Left cardiac atrium (tissue), 4 donors: Measurements from ENCODE around the gene SYNGR3. TPM values are rescaled to one million over a fixed set of nuclear protein-coding genes. Genes with fewer than 3 reads are reported as not detected.

Experiments
- ATAC-seq, 2 donors: fragments of 200-7000 bp; cut with Tn5 transposase; one replicate each; pipeline ENCODE4 v1.9.1; 2020; ENCODE audit warnings: mild to moderate bottlenecking in 2 of 2, moderate library complexity in 2 of 2
- DNase-seq: peaks from one replicate; pipeline ENCODE4 v3.0.0-alpha.2; 2020
- intact Hi-C, 2 donors: fragments of 100-400 bp; cut with DNase I; formaldehyde crosslinking; loops; one replicate each; pipeline versions ENCODE4 v1.14.1 to v1.15.1; 2022 to 2023
- total RNA-seq, 2 donors: library from RNA; stranded (reverse); fragmentation: NEBNext Ultra II Directional; extraction: Animal tissue kit (Norgen Biotek cat#: 25700); gene quantifications; one replicate each; pipeline ENCODE4 v1.2.1, GENCODE V29; 2021
- donor health status: DM: no; HTN: yes; CAD: no.
- donor health status: DM: no; HTN: yes; CAD: no; lungs with severe emphysema.
- donor health status: DM: yes; HTN: yes; CAD: no.
- donor health status: Dilated cardiomyopathy.

The SYNGR3 gene
- total RNA-seq, 2 donors from 2014 or later: 0.74 to 1.9 TPM

DNA sequence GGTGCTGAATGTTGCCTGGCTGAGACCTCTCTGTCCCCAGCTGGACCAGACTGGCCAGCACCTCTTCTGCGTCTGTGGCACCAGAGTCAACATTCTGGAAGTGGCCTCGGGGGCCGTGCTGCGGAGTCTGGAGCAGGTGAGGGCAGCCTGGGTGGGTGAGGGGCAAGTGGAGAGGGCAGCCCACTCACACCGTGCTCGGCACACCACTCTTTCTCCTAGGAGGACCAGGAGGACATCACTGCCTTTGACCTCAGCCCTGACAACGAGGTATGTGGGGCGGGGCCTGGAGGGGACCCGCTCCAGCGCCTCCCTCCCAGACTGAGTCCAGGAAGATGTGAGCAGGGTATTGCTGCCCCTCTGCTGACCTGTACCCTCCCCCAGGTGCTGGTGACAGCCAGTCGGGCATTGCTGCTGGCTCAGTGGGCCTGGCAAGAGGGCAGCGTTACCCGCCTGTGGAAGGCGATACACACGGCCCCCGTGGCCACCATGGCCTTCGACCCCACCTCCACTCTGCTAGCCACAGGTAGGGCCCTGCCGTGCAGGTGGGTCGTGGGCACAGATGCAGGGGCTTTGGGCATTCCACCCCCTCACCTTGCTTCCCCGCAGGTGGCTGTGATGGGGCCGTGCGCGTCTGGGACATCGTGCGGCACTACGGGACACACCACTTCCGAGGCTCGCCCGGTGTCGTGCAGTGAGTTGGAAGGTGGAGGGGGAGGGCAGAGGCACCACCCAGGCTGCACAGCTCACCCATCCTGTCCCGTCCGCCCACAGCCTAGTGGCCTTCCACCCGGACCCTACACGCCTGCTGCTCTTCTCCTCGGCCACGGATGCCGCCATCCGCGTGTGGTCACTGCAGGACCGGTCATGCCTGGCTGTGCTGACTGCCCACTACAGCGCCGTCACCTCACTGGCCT, 15.4 kb upstream of the SYNGR3 start:
- no peak for ATAC-seq
- DNase-seq: peak; percentile 17
- intact Hi-C loops: no loop called here

DNA sequence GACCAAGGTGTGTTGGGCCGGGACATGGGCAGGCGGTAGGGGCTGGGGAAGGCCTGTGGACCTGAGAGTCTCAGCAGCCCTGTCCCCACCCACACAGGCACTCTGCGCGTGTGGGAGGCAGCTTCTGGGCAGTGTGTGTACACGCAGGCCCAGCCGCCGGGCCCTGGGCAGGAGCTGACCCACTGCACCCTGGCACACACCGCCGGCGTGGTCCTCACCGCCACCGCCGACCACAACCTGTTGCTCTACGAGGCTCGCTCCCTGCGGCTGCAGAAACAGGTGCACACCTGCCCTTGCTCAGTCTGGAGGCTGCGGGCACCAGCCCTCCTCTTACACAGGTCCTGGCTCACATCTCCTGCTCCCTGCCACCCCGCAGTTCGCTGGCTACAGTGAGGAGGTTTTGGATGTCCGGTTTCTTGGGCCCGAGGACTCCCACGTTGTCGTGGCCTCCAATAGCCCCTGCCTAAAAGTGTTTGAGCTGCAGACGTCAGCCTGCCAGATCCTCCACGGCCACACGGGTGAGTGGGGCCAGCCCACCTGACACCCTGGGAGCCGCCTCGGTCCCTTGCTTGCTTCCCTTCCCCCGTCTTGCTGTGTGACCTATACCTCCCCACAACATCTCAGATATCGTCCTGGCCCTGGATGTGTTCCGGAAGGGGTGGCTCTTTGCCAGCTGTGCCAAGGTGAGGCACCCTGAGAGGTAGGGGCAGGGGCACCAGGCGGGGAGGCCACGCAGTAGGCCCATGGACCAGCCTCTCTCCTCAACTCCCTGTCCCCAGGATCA, 14.1 kb upstream of the SYNGR3 start:
- intact Hi-C loops: no loop called here
- no peak for DNase-seq
- no peak for ATAC-seq

DNA sequence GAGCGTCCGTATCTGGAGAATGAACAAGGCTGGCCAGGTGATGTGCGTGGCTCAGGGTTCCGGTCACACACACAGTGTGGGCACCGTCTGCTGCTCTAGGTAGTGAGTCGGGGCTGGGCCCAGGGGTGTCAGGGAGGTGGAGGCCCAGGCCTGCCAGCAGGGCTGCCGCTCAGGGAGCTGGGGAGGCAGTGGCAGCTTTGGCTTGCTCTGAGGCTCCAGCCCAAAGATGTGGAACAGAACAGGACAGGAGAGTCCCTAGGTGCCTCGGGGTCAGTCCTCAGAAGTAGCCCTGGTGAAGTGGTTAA, 13.6 kb upstream of the SYNGR3 start:
- intact Hi-C loops: no loop called here
- no peak for ATAC-seq
- DNase-seq: no peak

DNA sequence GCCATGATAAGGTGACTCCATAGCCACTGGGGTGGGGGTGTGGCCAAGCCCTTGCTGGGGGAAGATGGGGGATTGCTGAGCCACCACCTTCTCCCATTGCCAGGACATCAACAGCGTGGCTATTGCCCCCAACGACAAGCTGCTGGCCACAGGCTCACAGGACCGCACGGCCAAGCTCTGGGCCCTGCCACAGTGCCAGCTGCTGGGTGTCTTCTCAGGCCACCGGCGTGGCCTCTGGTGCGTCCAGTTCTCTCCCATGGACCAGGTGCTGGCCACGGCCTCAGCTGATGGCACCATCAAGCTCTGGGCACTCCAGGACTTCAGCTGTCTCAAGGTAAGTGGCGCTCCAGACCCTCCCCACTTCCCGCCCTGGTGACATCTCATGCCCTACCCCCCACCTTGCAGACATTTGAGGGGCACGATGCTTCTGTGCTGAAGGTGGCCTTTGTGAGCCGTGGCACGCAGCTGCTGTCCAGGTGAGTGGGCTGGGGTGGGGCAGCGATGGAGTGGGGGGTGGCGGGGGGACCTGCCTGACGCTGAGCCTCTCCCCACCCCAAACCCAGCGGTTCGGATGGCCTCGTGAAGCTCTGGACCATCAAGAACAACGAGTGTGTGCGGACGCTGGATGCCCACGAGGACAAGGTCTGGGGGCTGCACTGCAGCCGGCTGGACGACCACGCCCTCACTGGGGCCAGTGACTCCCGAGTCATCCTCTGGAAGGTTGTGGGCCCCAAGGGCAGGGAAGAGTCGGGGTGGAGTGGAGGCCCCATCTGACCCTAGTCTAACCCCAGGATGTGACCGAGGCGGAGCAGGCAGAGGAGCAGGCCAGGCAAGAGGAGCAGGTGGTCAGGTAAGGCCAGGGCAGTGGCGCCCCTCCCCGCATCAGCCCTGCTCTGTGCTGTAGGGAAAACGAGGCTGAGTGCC, 12.6 kb upstream of the SYNGR3 start:
- ATAC-seq (no peak), DNase-seq (no peak)
- intact Hi-C loops: no loop called here

DNA sequence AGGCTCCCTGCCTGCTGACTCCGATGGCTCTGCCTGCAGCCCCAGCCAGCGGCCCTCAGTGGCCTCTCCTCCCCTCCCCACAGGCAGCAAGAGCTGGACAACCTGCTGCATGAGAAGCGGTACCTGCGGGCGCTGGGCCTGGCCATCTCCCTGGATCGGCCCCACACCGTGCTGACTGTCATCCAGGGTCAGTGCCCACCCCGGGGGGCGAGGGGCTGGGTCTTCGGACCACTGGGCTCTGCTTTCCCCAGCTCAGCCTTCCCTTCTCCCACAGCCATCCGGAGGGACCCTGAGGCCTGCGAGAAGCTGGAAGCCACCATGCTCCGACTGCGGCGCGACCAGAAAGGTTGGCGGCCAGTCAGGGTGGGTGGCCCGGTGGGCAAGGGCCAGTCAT, 11.9 kb upstream of the SYNGR3 start:
- no peak for ATAC-seq
- intact Hi-C loops: no loop called here
- DNase-seq: no peak

DNA sequence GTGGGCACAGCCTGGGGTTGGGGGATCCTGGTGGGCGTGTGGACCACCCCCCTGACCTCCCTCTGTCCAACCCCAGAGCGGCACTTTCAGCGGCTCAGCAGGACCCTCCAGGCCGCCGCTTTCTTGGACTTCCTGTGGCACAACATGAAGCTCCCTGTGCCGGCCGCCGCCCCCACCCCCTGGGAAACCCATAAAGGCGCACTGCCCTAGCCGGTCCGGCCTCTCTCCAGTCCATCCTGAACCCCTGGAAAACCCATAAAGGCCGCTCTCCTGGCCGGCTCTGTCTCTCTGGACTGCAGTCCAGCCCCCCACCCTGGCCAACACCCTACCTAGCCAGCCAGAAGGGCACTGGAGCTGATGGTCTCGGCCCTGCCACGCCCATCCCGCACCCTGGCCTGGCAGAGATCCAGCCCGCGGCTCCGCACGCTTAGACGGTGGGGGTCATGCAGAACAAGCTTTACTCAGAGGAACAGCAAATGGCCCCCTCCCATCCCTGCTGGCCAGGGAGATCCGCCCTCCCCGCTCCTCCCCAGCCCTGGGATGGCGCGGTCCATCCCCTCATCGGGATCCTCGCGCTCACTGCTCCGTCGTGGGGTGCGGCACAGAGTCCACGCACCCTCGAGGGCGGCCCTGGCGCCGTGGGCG, 11.2 kb upstream of the SYNGR3 start:
- ATAC-seq (no peak), DNase-seq (no peak)
- intact Hi-C loops: no loop called here

DNA sequence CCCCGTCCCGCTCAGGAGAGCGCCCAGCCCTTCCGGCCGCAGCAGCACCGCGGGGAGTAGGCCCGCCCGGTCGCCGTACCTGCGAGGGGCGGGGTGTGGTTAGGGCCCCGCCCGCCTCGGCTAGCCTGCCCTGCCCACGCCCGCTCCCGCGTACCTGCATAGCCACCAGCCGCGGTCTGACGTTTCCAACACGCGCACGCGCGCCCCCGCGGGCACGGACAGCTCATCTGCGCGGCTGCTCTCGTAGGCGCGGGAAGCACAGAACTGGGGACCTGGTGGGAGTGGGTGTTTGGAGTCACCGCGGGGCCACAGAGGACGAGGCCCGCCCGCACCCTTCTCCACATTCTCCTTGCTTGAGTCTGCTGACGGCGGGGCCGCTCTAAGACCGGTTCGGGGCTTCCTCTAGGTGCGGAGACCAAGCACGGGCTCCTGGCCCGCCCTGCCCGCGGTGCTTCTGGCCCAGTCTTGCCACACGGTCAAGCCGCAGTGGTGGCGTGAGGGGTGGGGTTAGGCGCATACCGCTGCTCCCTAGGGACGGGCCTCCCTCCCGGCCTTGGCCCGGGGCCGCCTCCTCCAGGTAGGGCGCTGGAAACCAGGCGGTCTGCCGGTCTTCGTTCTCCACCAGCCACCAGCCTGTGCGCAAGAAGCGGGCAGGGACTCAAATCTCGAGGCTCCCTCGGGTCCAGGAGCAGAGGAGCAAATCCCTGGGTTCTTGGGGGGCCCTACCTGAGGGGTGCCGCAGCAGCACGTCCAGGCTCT, 10.3 kb upstream of the SYNGR3 start:
- ATAC-seq: peak in 1 of 2 donors; percentile 4
- intact Hi-C loops: no loop called here

DNA sequence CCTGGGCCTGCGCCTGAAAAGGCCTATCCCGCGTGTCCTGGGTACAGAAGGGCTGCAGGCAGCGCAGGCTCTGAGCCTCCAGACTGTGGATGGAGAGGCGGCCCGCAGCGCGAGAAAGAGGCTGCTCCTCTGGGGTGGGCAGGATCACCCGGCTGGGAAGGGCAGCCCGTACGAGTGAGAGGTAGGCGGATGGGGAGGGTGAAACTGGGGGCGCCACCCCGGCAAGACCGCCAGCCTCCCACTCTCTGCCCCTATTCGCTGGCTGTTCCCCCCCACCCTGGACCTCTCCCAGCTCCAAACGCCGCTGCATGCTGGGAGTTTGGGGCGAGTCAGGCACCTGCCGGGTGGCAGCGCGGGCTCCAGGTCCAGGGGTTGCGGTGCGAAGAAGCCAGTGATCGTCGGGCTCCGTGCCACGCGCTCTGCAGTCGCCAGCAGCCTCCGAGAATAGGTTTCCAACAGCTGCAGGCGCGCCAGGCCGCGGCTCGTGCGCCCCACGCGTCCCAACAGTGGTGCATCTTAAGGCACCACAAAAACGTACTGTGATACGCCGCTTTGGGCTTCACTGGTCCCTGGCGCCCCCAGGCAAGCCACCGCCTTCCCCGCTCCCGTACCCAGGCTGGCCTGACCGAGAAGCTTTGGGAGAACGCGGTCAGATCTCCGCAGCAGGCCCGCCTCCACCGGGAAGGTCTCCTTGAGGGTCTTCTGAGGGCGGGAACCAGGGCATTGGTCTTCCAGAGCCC, 9.6 kb upstream of the SYNGR3 start:
- ATAC-seq (no peak), DNase-seq (no peak)
- intact Hi-C loops: no loop called here

More for the DNA sequence above, 10.3 kb upstream of the SYNGR3 start:
- no peak for DNase-seq

DNA sequence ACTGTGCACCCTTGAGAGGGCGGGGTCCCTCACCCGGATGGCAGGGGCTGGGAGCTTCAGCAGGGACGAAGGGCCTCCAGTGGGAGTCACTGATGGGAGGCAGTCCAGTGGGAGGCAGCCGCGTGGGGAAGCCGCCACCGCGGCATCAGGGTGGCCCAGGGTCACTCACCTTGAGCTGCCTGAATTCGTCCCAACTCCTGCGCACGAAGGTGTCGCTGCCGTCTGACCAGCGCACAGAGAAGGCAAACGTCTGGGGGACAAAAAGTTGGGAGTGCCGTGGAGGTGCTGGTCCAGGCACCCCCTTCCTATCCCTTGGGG, 9.0 kb upstream of the SYNGR3 start:
- intact Hi-C loops: no loop called here
- DNase-seq: no peak
- no peak for ATAC-seq

DNA sequence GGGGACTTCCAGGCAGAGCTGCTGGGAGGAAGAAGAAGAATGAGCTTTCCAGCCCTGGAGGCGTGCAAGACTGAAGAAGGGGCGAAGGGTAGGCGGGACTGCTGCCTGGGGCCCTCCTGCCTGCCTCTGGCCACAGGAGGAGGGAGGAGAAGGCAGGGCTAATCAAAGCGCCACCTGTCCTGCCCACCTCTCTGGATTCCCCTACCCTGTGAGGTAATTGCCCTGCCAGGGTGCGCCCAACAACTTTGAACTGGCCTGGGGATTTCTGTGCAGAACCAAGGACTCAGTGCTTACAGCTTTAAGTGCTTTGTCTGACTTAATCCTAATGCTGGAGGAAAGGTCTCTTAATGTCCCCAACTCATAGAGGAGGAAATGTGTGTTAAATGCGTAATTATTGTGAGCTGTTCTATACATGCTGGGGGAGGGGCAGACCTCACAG, 8.4 kb upstream of the SYNGR3 start, which contains the start of gene NOXO1:
Gene NOXO1, minus strand, starts transcription at position 72 of the 439 bp plus-strand sequence. CDS start 290 bp downstream, outside the sequence.
- intact Hi-C loops: no loop called here
- ATAC-seq (no peak), DNase-seq (no peak)

DNA sequence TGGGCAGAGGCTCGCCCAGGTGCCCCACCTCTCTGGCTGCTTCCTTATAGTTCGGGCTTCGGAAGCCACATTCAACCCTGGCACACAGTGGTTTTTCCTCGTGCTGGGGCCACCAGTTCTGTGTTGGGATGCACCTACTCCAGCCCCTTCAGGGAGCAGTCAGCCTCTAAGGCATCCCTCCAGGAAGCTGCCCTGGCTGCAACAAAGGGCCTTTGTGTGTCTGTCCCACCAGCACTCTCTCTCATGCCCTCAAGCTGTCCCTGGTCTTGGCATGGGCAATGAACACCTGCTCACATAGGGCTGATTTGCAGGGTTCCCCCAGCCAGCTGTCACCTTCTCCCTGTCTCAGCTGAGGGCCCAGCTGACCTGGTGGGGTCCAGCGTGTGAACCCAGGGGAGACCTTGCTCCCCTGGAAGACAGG, 7.7 kb upstream of the SYNGR3 start:
- ATAC-seq: no peak
- no peak for DNase-seq
- intact Hi-C loops: no loop called here

DNA sequence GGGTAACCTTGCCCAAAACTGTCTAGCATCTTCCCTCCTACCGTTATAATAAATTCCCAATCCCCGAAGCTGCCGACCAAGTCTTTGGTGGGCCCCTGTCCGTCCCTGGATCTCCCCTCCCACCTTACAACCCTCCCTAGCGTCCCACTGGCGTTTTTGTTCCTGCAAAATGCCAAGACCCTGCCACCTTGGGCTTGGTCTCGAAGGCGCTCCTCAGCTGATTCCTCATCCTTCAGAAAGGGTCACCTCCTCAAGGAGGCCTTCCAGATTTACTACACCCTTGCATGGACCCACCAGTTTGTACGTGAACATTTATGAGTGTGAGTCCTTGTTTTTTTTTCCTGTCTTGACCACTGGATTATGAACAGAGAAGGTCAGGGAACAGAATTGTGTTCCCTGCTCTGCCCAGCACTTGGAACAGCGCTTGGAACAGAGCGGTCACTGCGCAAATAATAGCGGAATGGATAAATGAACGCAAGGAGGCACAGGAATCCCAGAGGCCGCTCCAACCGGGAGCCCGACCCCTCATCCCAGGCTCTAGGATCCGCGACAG, 6.7 kb upstream of the SYNGR3 start:
- intact Hi-C loops: no loop called here
- DNase-seq (no peak), ATAC-seq (no peak)

DNA sequence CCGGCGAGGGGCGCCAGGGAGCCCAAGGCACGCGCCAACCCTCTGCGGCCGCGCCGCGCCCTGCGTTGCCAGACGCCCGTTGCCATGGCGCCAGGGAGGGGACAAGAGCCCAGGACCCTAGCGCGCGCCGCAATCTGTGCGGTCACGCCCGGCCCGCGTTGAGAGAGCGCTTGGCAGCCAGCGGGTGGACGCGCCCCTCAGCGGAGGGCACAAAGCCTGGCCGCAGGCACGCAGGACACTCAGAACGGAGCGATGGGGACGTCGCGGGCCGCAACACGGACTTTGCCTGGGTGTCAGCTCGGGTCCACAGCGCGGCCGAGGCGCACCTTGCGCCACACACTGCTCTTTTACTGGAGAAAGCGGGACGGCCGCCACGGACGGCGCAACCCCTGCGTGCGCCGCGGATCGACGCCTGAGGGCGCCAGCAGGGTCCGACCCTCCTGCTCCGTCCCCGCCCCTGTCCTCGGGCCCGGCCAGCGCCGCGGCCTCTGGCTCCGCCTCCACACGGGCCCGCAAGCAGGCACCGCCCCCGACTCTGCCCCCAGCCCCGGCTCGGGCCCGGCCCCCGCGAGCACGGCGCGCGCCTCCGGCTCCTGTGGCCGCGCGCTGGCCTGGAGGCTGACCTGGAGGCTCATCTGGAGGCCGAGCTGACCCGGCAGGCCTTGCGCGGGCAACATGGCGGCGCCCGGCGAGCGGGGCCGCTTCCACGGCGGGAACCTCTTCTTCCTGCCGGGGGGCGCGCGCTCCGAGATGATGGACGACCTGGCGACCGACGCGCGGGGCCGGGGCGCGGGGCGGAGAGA, 6.0 kb upstream of the SYNGR3 start, which contains the start of gene GFER:
Gene GFER, plus strand, starts transcription at position 650 of the 803 bp plus-strand sequence. Its CDS starts 26 bp downstream, at position 676.
- intact Hi-C loops: no loop called here
- ATAC-seq: peak; percentile 96
- peak; percentile 91 for DNase-seq

DNA sequence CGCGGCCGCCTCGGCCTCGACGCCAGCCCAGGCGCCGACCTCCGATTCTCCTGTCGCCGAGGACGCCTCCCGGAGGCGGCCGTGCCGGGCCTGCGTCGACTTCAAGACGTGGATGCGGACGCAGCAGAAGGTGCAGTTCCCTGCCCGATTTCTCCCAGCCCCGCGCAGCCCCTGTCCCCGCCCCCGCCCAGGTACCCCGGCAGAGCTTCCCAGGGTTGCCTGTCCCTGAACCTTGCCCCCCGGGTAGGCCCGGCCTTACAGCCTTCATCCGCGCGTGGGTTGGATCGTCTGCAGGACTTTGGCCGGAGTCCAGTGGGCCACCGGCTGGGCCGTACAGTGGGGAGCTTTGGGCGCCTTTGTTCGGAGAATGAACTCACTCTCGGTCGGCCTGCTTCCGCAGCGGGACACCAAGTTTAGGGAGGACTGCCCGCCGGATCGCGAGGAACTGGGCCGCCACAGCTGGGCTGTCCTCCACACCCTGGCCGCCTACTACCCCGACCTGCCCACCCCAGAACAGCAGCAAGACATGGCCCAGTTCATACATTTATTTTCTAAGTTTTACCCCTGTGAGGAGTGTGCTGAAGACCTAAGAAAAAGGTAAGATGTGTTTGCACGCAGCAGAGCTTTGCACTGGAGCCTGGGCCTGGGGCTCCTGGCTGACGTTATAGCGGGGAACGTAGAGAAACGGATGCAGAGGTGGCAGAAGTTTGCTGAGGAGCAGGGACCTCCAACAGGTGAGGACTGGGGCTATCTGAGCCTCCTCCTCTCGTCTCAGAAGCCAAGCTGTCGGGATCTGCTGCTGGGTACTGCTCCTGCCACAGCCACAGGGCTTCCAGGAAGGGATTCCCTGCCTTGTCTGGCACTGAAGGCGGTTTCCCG, 5.2 kb upstream of the SYNGR3 start:
- ATAC-seq: peak; percentile 6 to 14
- intact Hi-C loops: no loop called here
- DNase-seq: no peak

DNA sequence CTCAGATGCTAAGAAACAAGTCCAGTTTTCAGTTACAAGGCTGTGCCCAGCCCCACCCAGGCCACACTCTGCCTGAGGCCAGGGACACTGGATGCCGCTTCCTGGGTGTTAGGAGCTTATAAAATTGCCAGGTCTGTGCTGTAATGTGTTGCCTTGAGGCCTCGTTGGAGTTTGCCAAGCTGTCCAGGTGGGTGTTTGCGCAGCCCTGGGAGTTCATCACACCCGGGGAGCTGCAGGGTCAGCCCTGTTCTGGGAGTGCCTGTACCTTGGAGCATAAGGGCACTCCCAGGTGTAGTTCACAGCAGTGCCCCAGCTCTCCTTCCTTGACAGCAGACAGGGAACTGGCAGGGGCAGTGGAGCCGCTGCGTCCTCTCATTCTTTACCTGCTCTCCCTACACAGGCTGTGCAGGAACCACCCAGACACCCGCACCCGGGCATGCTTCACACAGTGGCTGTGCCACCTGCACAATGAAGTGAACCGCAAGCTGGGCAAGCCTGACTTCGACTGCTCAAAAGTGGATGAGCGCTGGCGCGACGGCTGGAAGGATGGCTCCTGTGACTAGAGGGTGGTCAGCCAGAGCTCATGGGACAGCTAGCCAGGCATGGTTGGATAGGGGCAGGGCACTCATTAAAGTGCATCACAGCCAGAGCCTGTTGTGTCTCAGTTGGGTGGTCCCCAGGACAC, 4.2 kb upstream of the SYNGR3 start:
- DNase-seq (no peak), ATAC-seq (no peak)
- intact Hi-C loops: no loop called here
